NCI-H146 treated with DMSO at 0.1 percent for 48 hours (cell line): ENCODE measurements around the gene SUGP1.
"Not testable (repeated sequence)": the region's sequence is repeated elsewhere in the genome, so short reads cannot be mapped to it uniquely, and the experiment has no call there.

Source experiments
- DNase-seq: peaks from one replicate; lab custom pipeline; 2025; ENCODE audit not compliant: unreplicated experiment; lab: John Stamatoyannopoulos, UW

The SUGP1 gene

GRCh38 chr19:19320361-19321140 is at the start of gene SUGP1, which contains the start of gene MAU2:
Gene SUGP1, minus strand, starts transcription at chr19:19320509. Its CDS starts 13 bp downstream, at chr19:19320496.
Gene MAU2, plus strand, starts transcription at chr19:19320829. Its CDS starts 31 bp downstream, at chr19:19320860.
- DNase-seq = peak; percentile 97

GRCh38 chr19:19368087-19368486 is 47.8 kb upstream of the SUGP1 start:
- no peak for DNase-seq

GRCh38 chr19:19366434-19367396 is 46.4 kb upstream of the SUGP1 start:
- peak; percentile 78 for DNase-seq

GRCh38 chr19:19362075-19362474 is 41.8 kb upstream of the SUGP1 start:
- DNase-seq = no peak

GRCh38 chr19:19361075-19361594 is 40.8 kb upstream of the SUGP1 start:
- DNase-seq = peak; percentile 71

- no peak for DNase-seq
Measured at GRCh38 chr19:19356901-19357566, 36.7 kb upstream of the SUGP1 start.

- DNase-seq = no peak
Measured at GRCh38 chr19:19356500-19356899, 36.2 kb upstream of the SUGP1 start.

GRCh38 chr19:19355606-19356139 is 35.4 kb upstream of the SUGP1 start:
- no peak for DNase-seq

- DNase-seq = no peak
Measured at GRCh38 chr19:19354932-19355331, 34.6 kb upstream of the SUGP1 start.

GRCh38 chr19:19354007-19354406 is 33.7 kb upstream of the SUGP1 start:
- no peak for DNase-seq

GRCh38 chr19:19352823-19353222 is 32.5 kb upstream of the SUGP1 start:
- no peak for DNase-seq

- DNase-seq = not testable (repeated sequence)
Measured at GRCh38 chr19:19350756-19351155, 30.4 kb upstream of the SUGP1 start.

- no peak for DNase-seq
Measured at GRCh38 chr19:19349365-19349764, 29.1 kb upstream of the SUGP1 start.

- no peak for DNase-seq
Measured at GRCh38 chr19:19348266-19348665, 28.0 kb upstream of the SUGP1 start.

GRCh38 chr19:19347401-19348110 is 27.2 kb upstream of the SUGP1 start:
- no peak for DNase-seq

- no peak for DNase-seq
Measured at GRCh38 chr19:19345970-19346369, 25.7 kb upstream of the SUGP1 start.

- no peak for DNase-seq
Measured at GRCh38 chr19:19345232-19345631, 24.9 kb upstream of the SUGP1 start.

- DNase-seq = no peak
Measured at GRCh38 chr19:19343762-19344161, 23.5 kb upstream of the SUGP1 start.

- DNase-seq = no peak
Measured at GRCh38 chr19:19343016-19343362, 22.7 kb upstream of the SUGP1 start.
